ENCODE data around the gene AKT1. TPM values are rescaled to one million over a fixed set of nuclear protein-coding genes. Genes with fewer than 3 reads are reported as not detected.

Gene AKT1
- total RNA-seq, 1 donor from 2014 or later: 143 TPM

- no peak for DNase-seq
- Mint-ChIP-seq H3K36me3 (ENCODE audit: low read depth) (peaks cover 49% of the 10 kb centered on the region), H3K4me3 (no peak overlapping the region), H3K27me3 (no peaks in the 10 kb centered on the region), H3K9me3 (no peaks in the 10 kb centered on the region), H3K27ac (no peak overlapping the region), H3K4me1 (peaks cover 3% of the 10 kb centered on the region)
- intact Hi-C loops (cut with micrococcal nuclease): no loop called here
Measured at GRCh38 chr14:104772707-104773504, 22.6 kb downstream of the AKT1 start.

DNA sequence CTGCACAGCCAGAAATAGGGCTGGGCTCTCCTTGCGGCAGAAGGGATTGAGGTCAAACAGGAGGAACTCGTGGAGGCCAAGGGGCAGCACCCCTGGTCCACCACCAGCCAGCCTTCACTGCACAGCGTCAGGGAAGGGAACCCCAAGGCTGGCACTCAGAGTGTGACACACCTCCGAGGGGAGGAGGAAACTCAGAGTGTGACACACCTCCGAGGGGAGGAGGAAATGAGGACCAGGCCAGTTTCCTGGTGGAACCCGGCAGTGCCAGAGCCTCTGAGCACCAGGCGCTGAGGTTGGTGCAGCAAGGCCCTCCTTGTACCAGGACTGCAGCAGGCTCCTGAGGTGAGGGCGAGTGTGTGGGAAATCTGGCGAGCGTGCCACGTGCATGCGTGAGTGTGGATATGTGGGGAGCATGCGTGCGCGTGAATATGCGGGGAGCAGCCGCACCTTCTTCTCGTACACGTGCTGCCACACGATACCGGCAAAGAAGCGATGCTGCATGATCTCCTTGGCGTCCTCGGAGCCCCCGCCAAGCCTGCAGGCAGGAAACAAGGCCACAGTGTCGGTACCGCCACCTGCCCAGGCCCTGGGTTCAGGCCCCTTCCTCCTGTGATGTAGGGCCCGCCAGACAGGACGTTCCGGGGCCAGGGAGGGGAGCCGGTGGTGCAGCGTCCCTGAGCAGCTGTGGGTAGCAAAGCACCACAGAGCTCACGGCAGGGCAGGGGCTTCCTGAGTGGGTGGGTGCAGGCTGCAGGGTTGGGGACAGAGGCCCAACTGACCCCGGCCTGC, 23.4 kb downstream of the AKT1 start:
- H3K4me3 Mint-ChIP-seq: no peak overlapping the region

DNA sequence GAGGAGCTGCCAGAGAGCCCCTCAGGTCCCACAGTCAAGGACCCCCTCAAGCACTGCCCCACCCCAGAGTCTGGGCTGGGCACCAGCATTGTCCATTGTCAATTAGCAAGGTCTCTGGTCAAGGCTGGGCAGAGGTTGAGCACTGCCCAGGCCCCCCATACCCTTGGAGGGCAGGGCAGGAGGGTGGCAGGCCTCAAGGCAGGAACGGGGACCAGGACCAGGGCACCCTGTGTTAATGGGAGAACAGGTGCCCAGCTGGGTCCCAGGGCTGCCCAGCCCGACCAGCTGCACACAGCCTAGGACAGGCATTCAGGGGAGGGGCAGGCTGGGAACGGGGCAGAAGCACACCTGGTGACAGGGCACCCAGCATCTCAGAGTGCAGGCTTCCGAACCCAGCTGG, 24.2 kb downstream of the AKT1 start:
- intact Hi-C loops (cut with micrococcal nuclease): no loop called here
- H3K4me3 Mint-ChIP-seq: no peak overlapping the region
- no peak overlapping the region for H3K27ac Mint-ChIP-seq
- H3K27me3 Mint-ChIP-seq: no peaks in the 10 kb centered on the region
- no peaks in the 10 kb centered on the region for H3K9me3 Mint-ChIP-seq
- no peak for DNase-seq
- H3K36me3 Mint-ChIP-seq (ENCODE audit: low read depth): peaks cover 44% of the 10 kb centered on the region
- H3K4me1 Mint-ChIP-seq: peaks cover 3% of the 10 kb centered on the region

More for the DNA sequence above, 23.4 kb downstream of the AKT1 start:
- Mint-ChIP-seq H3K4me1 (peaks cover 3% of the 10 kb centered on the region), H3K27me3 (no peaks in the 10 kb centered on the region), H3K27ac (no peak overlapping the region), H3K9me3 (no peaks in the 10 kb centered on the region), H3K36me3 (ENCODE audit: low read depth) (peaks cover 49% of the 10 kb centered on the region)
- intact Hi-C loops (cut with micrococcal nuclease): no loop called here
- DNase-seq: no peak

- peaks cover 3% of the 10 kb centered on the region for H3K4me1 Mint-ChIP-seq
- no peaks in the 10 kb centered on the region for H3K9me3 Mint-ChIP-seq
- no peaks in the 10 kb centered on the region for H3K27me3 Mint-ChIP-seq
- H3K36me3 Mint-ChIP-seq (ENCODE audit: low read depth): peaks cover 40% of the 10 kb centered on the region
- no peak overlapping the region for H3K4me3 Mint-ChIP-seq
- intact Hi-C loops (cut with micrococcal nuclease): no loop called here
- no peak for DNase-seq
- no peak overlapping the region for H3K27ac Mint-ChIP-seq
Measured at GRCh38 chr14:104770851-104771272, 24.7 kb downstream of the AKT1 start.

GRCh38 chr14:104770072-104770579, 25.4 kb downstream of the AKT1 start:
- Mint-ChIP-seq H3K27ac (no peak overlapping the region), H3K9me3 (no peaks in the 10 kb centered on the region), H3K4me3 (no peak overlapping the region), H3K36me3 (ENCODE audit: low read depth) (peaks cover 37% of the 10 kb centered on the region), H3K4me1 (peaks cover 3% of the 10 kb centered on the region), H3K27me3 (no peaks in the 10 kb centered on the region)
- no peak for DNase-seq
- intact Hi-C loops (cut with micrococcal nuclease): no loop called here

DNA sequence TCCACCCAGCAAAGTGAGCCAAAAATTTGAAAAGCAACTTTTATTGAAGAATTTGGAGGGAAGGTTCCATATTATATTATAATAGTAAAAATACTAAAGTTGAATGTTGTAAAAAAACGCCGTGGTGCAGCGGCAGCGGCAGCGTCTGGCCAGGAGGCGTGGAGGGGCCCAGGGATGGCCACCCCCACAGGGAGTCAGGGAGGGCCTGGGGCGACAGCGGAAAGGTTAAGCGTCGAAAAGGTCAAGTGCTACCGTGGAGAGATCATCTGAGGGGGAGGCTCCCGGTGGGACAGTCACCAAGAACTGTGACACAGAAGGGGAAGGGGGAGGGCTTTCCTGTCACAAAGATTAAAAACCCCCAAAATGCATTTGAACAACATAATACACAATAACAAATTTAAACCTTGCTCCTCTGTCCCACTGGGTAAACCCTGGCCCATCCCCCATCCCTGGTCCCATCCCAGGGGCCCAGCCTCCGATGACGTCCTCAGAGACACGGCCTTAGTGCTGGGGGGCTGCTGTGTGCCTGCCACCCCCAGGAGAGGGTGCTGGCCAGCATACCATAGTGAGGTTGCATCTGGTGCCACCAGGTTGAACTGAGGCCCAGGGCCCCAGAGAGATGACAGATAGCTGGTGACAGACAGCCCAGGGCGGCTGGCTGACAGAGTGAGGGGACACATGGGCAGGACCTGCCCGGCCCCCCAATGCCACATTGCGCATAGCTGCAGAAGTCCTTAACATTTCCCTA, 26.1 kb downstream of the AKT1 start:
- Mint-ChIP-seq H3K36me3 (ENCODE audit: low read depth) (peaks cover 36% of the 10 kb centered on the region), H3K27ac (no peak overlapping the region), H3K4me1 (peaks cover 3% of the 10 kb centered on the region), H3K4me3 (no peak overlapping the region), H3K9me3 (no peaks in the 10 kb centered on the region), H3K27me3 (no peaks in the 10 kb centered on the region)
- intact Hi-C loops (cut with micrococcal nuclease): loop anchor here (2.0 kb wide), 2 partner anchors 31 to 101 kb away; partner anchors contain the start of gene ZBTB42
- DNase-seq: no peak

DNA sequence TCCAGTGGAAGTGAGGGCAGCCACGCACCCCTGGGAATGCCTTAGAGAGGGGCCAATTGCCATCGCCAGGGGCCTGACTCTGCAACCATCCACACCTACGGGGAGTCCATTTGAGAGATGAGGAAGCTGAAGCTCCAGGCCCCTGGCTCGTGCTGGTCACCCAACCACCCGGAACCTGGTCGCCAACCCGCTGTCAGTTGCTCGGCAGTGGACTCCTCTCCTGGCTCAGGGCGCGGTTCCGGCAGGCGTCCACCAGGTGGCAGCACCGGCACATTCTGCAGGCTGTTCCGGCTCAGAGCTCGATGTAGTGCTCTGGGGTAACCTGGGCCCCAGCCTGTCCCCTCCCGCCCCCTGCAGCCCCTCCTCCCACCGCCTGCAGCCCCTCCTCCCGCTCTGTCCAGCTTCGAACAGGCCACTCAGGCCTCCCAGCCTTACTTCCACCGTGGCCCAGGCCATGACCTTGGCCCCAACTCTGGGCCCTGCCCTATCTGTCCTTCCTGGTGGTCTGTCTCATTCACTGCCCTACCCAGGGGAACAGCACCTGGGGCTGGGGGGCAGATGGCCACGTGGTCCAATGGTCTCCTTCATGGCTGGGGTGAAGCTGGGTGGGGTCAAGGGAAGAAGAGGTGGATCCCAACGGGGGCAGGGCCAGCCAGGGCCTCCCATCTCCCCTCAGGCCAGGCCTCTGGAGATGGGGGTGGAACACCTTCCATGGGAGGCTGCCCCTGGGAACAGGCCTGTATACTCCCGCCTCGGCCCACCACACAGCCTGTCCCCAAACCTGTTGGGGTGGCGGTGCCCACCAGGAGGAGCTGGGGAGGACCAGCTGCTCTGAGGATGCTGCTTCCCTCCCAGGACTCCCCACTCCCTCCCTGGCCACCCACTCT, 26.9 kb downstream of the AKT1 start:
- intact Hi-C loops (cut with micrococcal nuclease): loop anchor here (1.0 to 2.0 kb wide), 4 partner anchors 16 to 102 kb away; partner anchors contain the start of gene ZBTB42
- H3K9me3 Mint-ChIP-seq: no peaks in the 10 kb centered on the region

GRCh38 chr14:104767634-104767918, 28.0 kb downstream of the AKT1 start:
- H3K4me1 Mint-ChIP-seq: peaks cover 3% of the 10 kb centered on the region
- intact Hi-C loops (cut with micrococcal nuclease): no loop called here
- H3K36me3 Mint-ChIP-seq (ENCODE audit: low read depth): peaks cover 27% of the 10 kb centered on the region
- H3K9me3 Mint-ChIP-seq: no peaks in the 10 kb centered on the region
- no peaks in the 10 kb centered on the region for H3K27me3 Mint-ChIP-seq
- no peak overlapping the region for H3K4me3 Mint-ChIP-seq
- DNase-seq: no peak
- no peak overlapping the region for H3K27ac Mint-ChIP-seq

More for the DNA sequence above, 26.9 kb downstream of the AKT1 start:
- Mint-ChIP-seq H3K27me3 (no peaks in the 10 kb centered on the region), H3K4me1 (peaks cover 3% of the 10 kb centered on the region), H3K27ac (no peak overlapping the region), H3K4me3 (no peak overlapping the region), H3K36me3 (ENCODE audit: low read depth) (peaks cover 33% of the 10 kb centered on the region)
- peak; percentile 98 for DNase-seq

DNA sequence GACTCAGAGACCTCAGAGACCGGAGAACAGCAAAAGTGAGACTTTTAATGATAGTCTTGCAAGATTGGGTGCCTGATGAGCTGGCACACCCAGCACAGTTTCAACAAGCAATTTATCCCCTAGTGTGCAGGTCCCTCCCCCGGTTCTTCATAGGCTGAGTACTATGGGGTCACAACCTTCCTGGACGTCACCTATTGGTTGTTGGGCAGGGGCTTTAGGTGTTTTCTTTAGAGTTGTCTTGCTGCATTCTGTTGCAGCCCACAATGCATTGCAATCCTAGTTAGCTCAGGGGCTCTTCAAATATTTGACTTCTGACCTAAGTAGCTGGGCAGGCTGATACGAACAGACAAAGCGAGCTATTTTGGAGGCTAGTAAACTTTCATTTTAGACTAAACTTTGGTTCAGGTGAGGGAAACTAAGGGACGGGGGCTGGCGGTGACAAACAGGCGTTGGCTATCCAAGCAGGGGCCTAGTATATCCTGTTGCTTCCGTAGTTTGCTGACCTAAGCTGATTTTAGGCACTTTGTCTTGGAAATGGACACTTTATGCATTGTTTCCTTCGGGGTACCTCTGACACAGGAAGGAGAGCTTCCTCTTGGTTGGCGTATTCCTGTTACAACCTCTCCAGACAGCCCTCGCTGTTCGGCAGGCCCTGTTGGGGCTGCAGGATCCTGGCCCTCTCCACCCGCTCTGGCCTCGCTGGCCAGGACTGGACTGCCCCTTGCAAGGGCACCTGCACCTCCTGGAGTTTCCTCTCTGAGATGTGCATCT, 28.5 kb downstream of the AKT1 start:
- no peak for DNase-seq
- Mint-ChIP-seq H3K9me3 (no peaks in the 10 kb centered on the region), H3K36me3 (ENCODE audit: low read depth) (peaks cover 23% of the 10 kb centered on the region), H3K4me3 (no peak overlapping the region), H3K27ac (no peak overlapping the region), H3K4me1 (peaks cover 3% of the 10 kb centered on the region), H3K27me3 (no peaks in the 10 kb centered on the region)
- intact Hi-C loops (cut with micrococcal nuclease): no loop called here

GRCh38 chr14:104766256-104766862, 29.2 kb downstream of the AKT1 start:
- Mint-ChIP-seq H3K36me3 (ENCODE audit: low read depth) (peaks cover 17% of the 10 kb centered on the region), H3K4me3 (no peak overlapping the region), H3K9me3 (no peaks in the 10 kb centered on the region), H3K4me1 (peaks cover 3% of the 10 kb centered on the region), H3K27me3 (no peaks in the 10 kb centered on the region), H3K27ac (no peak overlapping the region)
- intact Hi-C loops (cut with micrococcal nuclease): no loop called here
- DNase-seq: no peak

- H3K4me3 Mint-ChIP-seq: no peak overlapping the region
- no peak overlapping the region for H3K27ac Mint-ChIP-seq
- H3K4me1 Mint-ChIP-seq: peaks cover 3% of the 10 kb centered on the region
- intact Hi-C loops (cut with micrococcal nuclease): no loop called here
- no peaks in the 10 kb centered on the region for H3K27me3 Mint-ChIP-seq
- no peaks in the 10 kb centered on the region for H3K9me3 Mint-ChIP-seq
- DNase-seq: no peak
- peaks cover 10% of the 10 kb centered on the region for H3K36me3 Mint-ChIP-seq (ENCODE audit: low read depth)
Measured at GRCh38 chr14:104765517-104765916, 30.0 kb downstream of the AKT1 start.
